Stimulated activated CD4-positive, alpha-beta T cell treated with anti-CD3 and anti-CD28 coated beads, Interleukin-12 subunit alpha, Interleukin-12 subunit beta, amount 100 ng/mL, for 24 hours (primary cell): ENCODE results near the gene PRTFDC1.
"Not testable (repeated sequence)": the region's sequence is repeated elsewhere in the genome, so short reads cannot be mapped to it uniquely, and the experiment has no call there.

ENCODE experiments used
- DNase-seq, 2 experiments: peaks; one replicate each; pipeline ENCODE4 v3.0.0-alpha.2; 2020; ENCODE audit warnings: low read depth in 2 of 2

PRTFDC1 gene

GRCh38 chr10:24952143-24952706 is at the start of gene PRTFDC1:
Gene PRTFDC1, minus strand, starts transcription at chr10:24952606. Its CDS starts 31 bp downstream, at chr10:24952575.
- DNase-seq, result peak in 1 of 2 experiments; percentile 5

DNA sequence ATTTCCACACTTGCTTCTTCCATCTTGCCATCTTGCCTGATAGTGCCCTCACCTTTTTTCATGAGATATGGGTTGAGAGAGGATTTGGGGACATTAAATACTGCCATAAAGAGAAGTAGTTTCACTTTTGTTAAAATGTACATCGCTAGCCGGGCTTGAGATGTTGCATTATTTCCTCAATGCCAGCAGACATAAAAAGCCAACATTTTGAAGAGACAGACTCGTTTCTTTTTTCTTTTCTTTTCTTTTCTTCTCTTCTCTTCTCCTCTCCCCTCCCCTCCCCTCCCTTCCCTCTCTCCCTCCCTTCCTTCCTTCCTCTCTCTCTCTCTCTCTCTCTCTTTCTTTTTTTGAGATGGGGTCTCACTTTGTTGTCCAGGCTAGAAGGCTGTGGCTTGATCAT is 45.6 kb upstream of the PRTFDC1 start:
- DNase-seq, result no peak

GRCh38 chr10:24995072-24995471 is 42.7 kb upstream of the PRTFDC1 start:
- no peak for DNase-seq

- no peak for DNase-seq
Measured at GRCh38 chr10:24993237-24993958, 41.0 kb upstream of the PRTFDC1 start.

- no peak for DNase-seq
Measured at GRCh38 chr10:24992512-24993133, 40.2 kb upstream of the PRTFDC1 start.

GRCh38 chr10:24991298-24991697 is 38.9 kb upstream of the PRTFDC1 start:
- DNase-seq, result no peak

DNA sequence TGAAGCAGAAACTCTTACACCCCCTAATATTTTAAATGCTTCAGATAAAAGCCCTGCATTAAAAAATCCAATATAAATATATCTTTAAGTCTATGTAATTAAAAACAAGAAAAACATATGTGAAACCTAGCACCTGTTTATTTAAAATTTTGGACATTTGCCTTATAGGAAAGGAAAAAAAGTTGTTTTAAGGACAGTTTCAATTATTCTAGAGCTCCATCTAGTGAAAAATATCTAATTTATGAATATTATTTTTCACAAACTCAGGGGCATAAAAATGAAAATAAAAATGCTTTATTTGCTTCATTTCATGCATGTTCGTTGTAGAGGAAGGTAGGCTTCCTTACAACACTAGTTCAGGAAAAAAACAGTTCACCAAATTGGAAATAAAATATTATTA is 37.5 kb upstream of the PRTFDC1 start:
- DNase-seq, result no peak

DNA sequence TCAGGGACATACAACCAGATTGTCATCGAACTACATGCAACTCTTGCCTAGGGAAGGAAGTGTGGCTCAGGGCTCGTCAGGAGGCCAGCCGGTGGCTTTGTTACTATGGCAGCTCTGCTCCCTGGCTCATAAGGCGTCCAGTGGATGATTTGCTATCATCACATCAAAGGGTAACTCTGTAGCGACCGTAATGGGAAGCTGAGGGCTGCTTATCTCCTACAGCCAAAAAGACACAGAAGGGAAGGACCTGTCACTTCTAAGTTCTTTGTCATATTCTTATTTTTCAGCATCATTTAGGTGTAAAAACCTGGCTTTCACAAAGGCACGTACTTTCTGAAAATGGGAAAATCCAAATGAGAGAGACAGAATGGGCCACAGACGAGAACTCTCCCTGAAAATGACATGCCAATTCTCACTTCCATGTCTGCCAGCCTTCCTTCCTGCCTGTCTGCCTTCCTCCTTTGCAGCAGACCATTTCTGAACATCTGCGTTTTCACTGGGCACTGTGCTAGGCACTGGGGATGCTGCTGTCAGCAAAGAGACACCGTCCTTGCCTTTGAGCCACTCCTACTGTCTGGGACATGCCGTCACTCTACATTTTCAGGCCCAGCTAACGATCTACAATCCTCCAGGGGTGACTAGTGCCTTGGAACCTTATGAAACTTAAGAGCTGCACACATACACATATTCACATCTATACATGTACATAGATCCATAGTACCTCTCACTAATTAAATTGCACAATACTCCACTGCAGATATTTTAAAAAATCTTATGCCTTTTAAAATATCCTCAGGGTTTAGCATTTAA is 36.6 kb upstream of the PRTFDC1 start:
- DNase-seq, result no peak

- DNase-seq, result no peak
Measured at GRCh38 chr10:24984906-24985305, 32.5 kb upstream of the PRTFDC1 start.

DNA sequence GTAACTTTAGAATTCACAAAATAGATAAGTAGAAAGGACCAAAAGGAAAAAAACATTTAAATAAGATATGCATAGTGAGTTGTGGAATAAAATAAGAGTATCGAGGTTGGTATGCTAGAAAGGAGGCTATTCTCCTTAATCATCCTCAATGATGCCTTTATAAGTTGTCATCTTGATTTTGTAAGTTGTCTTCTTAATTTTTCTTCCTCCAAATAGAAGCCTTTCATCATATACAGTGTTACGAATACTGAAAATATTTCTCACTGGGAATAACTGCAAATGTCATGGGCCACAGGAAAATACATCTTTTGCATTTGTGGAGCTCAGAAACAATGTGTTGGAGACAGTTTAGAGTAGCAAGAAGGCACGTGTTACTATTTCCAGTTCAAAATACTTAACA is 31.5 kb upstream of the PRTFDC1 start:
- DNase-seq, result no peak

DNA sequence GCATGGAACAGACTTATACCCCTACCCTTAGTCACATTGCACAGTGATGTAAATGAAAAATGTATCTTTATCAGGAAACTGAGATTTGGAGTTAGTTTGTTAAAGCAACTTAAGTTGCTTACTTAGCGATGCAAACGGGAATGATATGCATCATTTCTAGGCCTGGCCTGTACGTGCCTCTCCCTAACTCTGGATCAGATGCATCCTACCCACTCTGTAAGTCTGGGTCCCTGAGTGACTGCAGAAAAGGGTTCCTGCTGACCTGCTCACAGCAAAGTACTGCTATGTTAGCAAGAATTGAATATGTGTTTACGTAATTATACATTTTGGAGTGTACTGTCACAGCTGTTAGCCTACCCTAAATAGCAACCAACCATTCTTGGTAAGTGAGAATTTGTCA is 30.7 kb upstream of the PRTFDC1 start:
- DNase-seq, result no peak

DNA sequence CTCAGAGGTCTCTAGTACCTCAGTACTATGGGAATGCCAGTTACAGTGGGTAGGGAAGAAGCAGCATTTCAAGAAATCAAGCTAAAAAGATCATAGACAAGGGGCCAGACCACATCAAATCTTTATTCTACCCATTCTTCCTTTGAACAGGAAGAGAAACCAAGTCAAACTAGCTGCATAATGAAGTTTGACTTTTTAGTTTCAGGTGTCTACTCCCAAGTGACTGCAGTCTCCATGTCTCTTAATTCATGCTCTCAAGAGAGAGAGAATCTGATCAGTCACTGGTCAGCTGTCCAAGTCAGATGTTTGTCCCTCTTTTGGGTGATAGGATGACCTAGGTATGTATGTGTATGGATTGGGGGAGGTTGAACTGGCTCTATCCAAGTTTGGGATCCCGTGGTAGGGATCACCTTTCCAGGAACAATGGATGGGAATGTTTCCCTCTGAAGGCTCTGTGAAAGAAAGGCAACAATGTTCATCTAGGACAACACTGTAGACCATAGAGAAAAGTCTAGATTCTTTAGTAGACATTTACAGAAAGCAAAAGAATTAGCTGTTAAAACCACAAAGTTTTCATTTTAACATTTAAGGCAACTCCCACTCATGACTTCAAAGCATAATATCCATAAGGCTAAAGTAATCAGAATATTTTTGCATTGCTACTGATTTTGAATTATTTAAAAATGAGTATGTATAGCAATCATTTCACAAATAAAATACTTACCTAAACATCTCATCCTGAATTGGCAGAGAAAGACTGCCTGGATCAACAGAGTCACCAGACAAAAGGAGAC is 30.1 kb upstream of the PRTFDC1 start:
- DNase-seq, result no peak

DNA sequence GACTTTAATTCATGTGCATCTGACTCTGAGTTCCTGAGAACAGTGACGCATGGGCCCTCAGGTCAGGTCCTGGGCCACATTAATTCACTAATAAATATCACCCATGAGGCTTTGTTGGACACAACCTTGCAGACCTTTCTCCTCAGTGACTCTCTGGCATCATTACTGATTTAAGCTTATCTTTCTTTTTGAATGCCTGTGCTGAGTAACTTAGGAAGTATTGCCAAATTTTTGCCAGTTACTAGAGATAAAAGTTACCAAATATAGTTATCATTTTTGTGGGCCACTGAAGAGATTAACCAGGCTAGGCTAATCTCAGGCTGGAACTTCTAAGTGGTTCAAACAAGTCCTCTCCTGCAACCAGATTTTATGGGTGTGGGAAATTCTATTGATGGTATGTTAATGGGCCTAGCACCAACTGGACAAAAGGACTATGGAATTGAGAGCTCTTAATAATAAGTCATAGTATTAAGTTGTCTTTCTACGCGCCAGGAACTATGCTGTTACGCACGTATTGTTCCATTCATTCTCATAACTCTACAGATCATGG is 28.8 kb upstream of the PRTFDC1 start:
- no peak for DNase-seq

DNA sequence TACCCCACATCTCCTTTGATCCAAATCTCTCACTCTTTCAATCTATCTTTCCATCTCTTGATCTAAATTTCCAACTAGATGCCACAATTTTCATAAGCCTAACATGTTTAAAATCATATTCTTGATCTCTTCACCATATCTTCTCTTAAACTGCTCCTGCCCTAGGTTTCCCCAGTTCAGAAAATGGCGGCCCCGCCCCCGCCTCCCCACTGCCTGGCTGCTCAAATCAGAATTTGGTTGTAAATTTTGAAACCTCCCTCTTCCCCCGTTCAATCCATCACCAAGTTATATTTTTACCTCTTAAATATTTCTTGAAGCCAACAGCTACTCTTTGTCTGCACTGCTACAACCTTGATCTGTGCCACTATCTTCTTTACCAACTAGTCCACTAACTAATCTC is 27.3 kb upstream of the PRTFDC1 start:
- no peak for DNase-seq

GRCh38 chr10:24974976-24975375 is 22.6 kb upstream of the PRTFDC1 start:
- DNase-seq, result no peak

DNA sequence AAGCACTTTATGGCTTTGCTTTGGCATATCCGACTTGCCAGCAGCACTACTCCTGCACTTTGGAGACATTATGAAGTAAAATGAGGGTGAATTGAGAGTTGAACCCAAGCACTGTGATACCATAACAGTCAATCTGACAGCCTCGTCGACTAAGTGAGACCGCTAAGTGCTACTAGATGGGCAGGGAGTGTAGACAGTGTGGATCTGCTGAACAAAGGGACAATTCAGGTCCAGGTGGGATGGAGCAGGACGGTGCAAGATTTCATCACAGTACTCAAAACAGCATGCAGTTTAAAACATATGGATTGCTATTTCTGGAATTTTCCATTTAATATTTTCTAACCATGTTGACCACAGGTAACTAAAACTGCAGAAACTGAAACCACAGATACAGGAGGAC is 20.8 kb upstream of the PRTFDC1 start:
- no peak for DNase-seq

DNA sequence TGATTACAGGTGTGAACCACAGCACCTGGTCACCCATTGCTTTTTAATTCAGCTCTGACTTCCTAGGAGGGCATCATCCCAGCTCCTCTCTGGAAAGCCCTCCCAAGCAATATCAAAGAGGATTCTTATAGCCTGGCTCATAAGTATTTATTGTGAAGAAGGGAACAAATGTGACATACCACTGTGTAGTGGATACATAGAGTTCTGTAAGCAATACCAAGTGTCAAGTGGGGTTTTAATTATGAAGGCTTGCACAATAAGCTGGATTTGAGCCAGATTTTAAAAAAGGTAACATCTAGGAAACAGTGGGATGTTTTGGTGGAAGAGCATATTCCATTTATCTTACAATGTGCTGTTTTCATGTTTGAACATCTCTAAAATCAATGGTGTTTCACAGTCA is 19.0 kb upstream of the PRTFDC1 start:
- DNase-seq, result no peak

- no peak for DNase-seq
Measured at GRCh38 chr10:24969841-24970281, 17.5 kb upstream of the PRTFDC1 start.

DNA sequence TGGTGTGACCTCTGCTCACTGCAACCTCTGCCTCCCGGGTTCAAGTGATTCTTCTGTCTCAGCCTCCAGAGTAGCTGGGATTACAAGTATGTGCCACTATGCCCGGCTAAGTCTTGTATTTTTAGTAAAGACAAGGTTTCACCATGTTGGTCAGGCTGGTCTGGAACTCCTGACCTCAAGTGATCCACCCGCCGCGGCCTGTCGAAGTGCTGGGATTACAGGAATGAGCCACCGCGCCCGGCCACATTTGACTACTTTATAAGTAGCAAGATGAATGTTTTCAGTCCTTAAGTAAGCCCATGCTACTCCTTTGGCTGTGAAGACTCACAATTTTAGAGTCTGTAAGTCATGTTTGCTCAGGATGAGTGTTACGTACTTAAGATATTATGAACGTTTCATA is 16.5 kb upstream of the PRTFDC1 start:
- DNase-seq, result not testable (repeated sequence)

- no peak for DNase-seq
Measured at GRCh38 chr10:24968349-24968748, 15.9 kb upstream of the PRTFDC1 start.

DNA sequence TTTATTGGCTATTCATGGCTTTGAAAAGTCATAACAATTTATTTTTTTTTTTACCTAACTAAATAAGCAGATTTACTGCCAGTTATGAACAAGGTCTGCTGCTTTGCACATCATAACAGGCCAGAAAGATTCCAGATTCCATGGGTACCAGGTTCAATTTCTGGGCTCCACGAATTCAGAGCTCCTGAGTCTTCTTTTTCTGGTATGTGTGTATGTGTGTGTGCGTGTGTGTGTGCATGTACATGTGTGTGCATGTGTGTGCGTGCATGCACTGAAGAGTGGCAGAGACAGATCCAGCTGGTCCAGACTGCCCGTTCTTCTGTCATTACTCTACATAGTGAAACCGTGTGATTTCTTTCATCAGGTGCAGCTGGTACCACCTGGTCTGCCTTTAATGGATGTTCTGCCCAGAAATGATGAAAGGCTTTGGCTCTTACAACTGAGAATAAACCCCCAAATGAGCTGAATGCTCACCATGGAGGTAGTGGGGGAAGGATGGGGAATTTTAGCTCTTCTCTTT is 14.6 kb upstream of the PRTFDC1 start:
- no peak for DNase-seq
